Tibial artery (tissue), 4 donors: ENCODE results near the gene HYAL3.
A peak's percentile ranks its signal among the peaks of the same experiment; 100 is the strongest.

Experiments
- DNase-seq, 2 donors: peaks; one replicate each; pipeline ENCODE4 v3.0.0-alpha.2; 2019
- H3K27ac ChIP-seq, 2 donors: fragments of 200-600 bp; sonication (generic) in 1 of 2; 1 replicate in 1 of 2; 2 replicates in 1 of 2; pipeline ENCODE4 v1.5.1; 2018 to 2019; ENCODE audit warnings: mild to moderate bottlenecking in 1 of 2
- H3K27me3 ChIP-seq, 2 donors: fragments of 200-600 bp; sonication (generic) in 1 of 2; one replicate each; pipeline versions ENCODE4 v1.5.1 to v1.6.0; 2016 to 2019
- H3K36me3 ChIP-seq, 3 donors: fragments of 200-600 bp; sonication (generic) in 2 of 3; one replicate each; pipeline ENCODE4 v1.5.1; 2016 to 2019; ENCODE audit warnings: mild to moderate bottlenecking in 2 of 3
- H3K4me1 ChIP-seq, 4 donors: fragments of 200-600 bp; sonication (generic) in 2 of 4; 1 replicate in 3 of 4; 2 replicates in 1 of 4; pipeline ENCODE4 v1.5.1; 2016 to 2019
- H3K4me3 ChIP-seq, 2 donors: fragments of 200-600 bp; sonication (generic) in 1 of 2; 1 replicate in 1 of 2; 2 replicates in 1 of 2; pipeline ENCODE4 v1.5.1; 2018 to 2019; ENCODE audit warnings: mild to moderate bottlenecking in 2 of 2
- H3K9me3 ChIP-seq, 3 donors: fragments of 200-600 bp; sonication (generic) in 1 of 3; one replicate each; pipeline ENCODE4 v1.5.1; 2016 to 2019
- intact Hi-C: fragments of 100-400 bp; cut with DNase I; formaldehyde crosslinking; loops from one replicate; pipeline ENCODE4 v1.15.0; 2023; ENCODE audit warnings: low total_unique reads
- TF ChIP-seq, protein P1 (sequence below), 2 experiments: fragments of 200-600 bp in 1 of 2; fragments of 450-650 bp in 1 of 2; IDR thresholded peaks; one replicate each; pipeline ENCODE4 v1.5.1; 2017 to 2019; ENCODE audit warnings: antibody characterized with exemption in 2 of 2, mild to moderate bottlenecking in 1 of 2, moderate library complexity in 1 of 2

HYAL3 gene

DNA sequence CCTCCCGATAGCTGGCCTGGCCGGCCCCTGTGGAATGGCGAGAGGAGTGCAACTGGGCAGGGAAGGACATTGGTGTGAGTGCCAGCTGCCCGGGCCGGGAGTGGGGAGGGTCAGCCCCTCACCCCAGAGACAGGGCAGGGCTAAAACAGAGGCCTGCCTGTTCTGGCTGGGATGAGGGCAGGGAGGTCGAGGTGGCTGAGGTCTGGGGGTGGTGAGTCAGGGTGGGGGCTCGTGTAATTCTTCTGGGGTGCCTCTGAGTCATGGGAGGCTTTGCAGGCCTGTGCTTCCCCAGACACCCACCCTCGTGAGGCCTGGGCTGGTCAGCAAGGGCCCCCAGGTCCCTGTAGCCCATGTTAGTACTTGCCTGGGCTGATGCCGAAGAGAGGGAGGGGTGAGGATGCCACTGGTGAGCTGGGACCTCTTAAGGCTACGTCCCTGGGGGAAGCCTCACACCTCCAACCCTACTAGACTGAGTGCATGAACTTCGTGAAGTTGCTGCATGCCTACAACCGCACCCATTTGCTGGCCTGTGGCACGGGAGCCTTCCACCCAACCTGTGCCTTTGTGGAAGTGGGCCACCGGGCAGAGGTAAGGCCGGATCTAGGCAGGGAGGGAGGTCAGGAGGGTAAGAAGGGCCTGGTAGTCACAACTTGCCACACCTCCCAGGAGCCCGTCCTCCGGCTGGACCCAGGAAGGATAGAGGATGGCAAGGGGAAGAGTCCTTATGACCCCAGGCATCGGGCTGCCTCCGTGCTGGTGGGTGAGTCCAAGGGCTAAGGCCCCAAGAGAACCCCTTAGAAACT, 28.6 kb downstream of the HYAL3 start:
- intact Hi-C loops: loop anchor here (1.0 to 10.0 kb wide), 2 partner anchors 43 to 146 kb away; no protein-coding TSS in a partner anchor
- Histone ChIP-seq H3K4me1 (peaks cover under 1 to 77% (median 57%) of the 10 kb centered on the region in 4 donors), H3K27ac (peak overlapping the region; percentile 84 to 98), H3K27me3 (no peaks in the 10 kb centered on the region), H3K4me3 (no peak overlapping the region), H3K36me3 (peaks cover 0 to 3% (median 0%) of the 10 kb centered on the region in 3 donors), H3K9me3 (no peaks in the 10 kb centered on the region)
- TF ChIP-seq, protein P1, sequence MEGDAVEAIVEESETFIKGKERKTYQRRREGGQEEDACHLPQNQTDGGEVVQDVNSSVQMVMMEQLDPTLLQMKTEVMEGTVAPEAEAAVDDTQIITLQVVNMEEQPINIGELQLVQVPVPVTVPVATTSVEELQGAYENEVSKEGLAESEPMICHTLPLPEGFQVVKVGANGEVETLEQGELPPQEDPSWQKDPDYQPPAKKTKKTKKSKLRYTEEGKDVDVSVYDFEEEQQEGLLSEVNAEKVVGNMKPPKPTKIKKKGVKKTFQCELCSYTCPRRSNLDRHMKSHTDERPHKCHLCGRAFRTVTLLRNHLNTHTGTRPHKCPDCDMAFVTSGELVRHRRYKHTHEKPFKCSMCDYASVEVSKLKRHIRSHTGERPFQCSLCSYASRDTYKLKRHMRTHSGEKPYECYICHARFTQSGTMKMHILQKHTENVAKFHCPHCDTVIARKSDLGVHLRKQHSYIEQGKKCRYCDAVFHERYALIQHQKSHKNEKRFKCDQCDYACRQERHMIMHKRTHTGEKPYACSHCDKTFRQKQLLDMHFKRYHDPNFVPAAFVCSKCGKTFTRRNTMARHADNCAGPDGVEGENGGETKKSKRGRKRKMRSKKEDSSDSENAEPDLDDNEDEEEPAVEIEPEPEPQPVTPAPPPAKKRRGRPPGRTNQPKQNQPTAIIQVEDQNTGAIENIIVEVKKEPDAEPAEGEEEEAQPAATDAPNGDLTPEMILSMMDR (IDR thresholded peaks at IDR 0.05): no peak
- DNase-seq: no peak

DNA sequence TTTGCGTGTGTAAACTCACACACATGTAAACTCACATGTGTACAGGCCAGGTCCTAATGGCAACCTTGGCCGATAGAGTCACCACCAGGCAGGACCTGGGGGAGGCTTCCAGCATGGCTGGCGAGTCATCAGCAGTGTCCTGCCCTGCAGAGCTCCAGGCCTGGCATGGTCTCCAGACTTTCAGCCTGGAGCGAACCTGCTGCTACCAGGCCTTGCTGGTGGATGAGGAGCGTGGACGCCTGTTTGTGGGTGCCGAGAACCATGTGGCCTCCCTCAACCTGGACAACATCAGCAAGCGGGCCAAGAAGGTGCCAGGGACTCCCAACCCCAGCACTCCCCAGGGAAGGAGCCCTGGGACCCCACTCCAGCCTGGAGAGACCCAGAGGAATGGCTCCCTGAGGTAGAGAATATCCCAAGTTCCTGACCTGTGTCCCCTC, 29.2 kb downstream of the HYAL3 start:
- intact Hi-C loops: loop anchor here (10.0 kb wide), 1 partner anchor 145 kb away; no protein-coding TSS in a partner anchor
- H3K9me3 ChIP-seq: no peaks in the 10 kb centered on the region
- H3K4me3 ChIP-seq: no peak overlapping the region
- H3K27ac ChIP-seq: peak overlapping the region; percentile 84 to 98
- H3K36me3 ChIP-seq: no peaks in the 10 kb centered on the region
- H3K27me3 ChIP-seq: no peaks in the 10 kb centered on the region
- no peak for DNase-seq
- H3K4me1 ChIP-seq: peaks cover 4 to 83% (median 63%) of the 10 kb centered on the region in 4 donors
- TF ChIP-seq, protein P1 (IDR thresholded peaks at IDR 0.05): no peak

DNA sequence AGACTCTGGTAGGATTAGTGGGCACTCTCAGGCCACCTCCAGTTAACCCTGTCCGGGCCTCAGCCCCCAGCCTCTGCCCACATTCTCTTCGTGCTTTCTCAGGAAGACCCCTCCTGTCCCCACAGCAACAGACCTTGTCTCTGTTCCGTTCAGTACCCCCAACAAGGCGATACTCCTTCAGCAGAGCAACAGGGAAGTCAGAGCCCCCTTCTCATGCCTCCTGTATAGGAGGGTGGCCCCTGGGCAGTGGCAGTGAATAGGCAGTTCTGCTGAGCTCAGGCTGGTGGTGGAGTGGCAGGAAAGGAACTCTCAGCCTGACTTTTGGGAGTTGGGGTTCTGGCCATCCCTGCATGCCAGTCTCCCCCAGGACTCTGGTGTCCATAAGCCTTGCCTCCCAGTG, 29.7 kb downstream of the HYAL3 start:
- Histone ChIP-seq H3K4me1 (peaks cover 4 to 88% (median 68%) of the 10 kb centered on the region in 4 donors), H3K4me3 (peak overlapping the region; percentile 11 to 40), H3K36me3 (no peaks in the 10 kb centered on the region), H3K27me3 (no peaks in the 10 kb centered on the region), H3K9me3 (no peaks in the 10 kb centered on the region), H3K27ac (peak overlapping the region; percentile 84 to 98)
- intact Hi-C loops: no loop called here
- TF ChIP-seq, protein P1 (IDR thresholded peaks at IDR 0.05): no peak
- DNase-seq: no peak

DNA sequence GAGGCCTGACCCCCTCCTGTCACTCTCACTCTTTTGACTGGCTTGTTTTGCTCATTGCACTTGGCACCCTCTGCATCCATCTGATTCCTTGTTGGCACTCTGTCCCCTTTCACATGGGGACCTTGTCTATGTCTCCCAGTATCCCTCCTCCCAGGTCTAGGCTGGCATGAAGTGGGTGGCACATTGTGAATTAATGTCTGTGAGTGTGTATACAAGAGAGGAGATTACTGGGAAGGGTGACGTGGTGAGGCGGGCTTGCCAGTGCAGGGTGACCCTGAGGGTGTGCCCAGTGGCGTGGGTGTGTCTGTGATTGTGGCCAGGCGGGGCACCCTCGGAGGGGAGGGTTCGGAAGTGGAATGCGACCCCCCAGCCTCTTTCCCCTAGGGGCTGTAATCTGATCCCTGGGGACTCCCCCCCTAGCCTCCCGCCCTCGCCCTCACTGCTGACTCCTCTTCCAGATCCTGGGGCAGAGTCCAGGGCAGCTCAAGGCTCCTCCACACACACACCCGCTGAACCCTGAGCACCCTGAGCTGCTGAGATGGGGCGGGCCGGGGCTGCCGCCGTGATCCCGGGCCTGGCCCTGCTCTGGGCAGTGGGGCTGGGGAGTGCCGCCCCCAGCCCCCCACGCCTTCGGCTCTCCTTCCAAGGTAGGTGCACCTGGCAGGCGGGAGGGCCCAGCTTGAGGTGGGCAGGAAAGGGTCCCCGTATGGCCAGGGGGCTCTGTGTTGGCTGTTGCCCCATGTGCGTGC, 30.3 kb downstream of the HYAL3 start, which contains the start of gene SEMA3B:
TSS of gene SEMA3B (plus strand) at position 445 of the 749 bp plus-strand sequence. CDS start at position 539, 94 bp downstream.
- TF ChIP-seq, protein P1 (IDR thresholded peaks at IDR 0.05): no peak
- intact Hi-C loops: no loop called here
- Histone ChIP-seq H3K27ac (peak within 1 kb of the TSS; percentile 96 to 98), H3K27me3 (no peaks in the 10 kb centered on the region), H3K4me3 (peak within 1 kb of the TSS; percentile 65 to 66), H3K9me3 (no peaks in the 10 kb centered on the region), H3K4me1 (peaks cover 7 to 88% (median 74%) of the 10 kb centered on the region in 4 donors), H3K36me3 (no peaks in the 10 kb centered on the region)
- DNase-seq: peak; percentile 63 to 91

DNA sequence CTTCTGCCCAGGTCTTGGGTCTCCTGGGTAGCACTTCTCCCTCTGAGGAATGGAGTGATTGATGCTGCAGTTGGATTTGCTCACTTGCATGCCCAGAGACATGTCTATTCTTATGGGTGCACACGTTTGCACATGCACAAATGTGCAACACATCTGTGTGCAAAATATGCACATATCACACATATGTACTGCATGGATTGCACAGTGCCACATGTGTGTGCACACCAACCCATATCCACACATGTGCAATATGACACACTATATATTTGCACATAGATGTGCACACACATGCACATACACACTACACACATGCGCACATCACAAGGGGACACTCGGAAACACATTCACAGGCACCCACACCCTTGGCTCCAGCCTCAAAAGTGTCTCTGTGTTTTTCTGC, 30.9 kb downstream of the HYAL3 start:
- Histone ChIP-seq H3K9me3 (no peaks in the 10 kb centered on the region), H3K27me3 (no peaks in the 10 kb centered on the region), H3K4me1 (peaks cover 8 to 88% (median 75%) of the 10 kb centered on the region in 4 donors), H3K27ac (peak overlapping the region; percentile 96 to 98), H3K4me3 (peak overlapping the region; percentile 40 to 66), H3K36me3 (no peaks in the 10 kb centered on the region)
- no peak for DNase-seq
- intact Hi-C loops: no loop called here
- TF ChIP-seq, protein P1 (IDR thresholded peaks at IDR 0.05): no peak
